ENCODE data around the gene NUDT5. TPM values are rescaled to one million over a fixed set of nuclear protein-coding genes. Genes with fewer than 3 reads are reported as not detected.

NUDT5 gene
- total RNA-seq, 1 experiment from 2014 or later: 54.0 TPM

DNA sequence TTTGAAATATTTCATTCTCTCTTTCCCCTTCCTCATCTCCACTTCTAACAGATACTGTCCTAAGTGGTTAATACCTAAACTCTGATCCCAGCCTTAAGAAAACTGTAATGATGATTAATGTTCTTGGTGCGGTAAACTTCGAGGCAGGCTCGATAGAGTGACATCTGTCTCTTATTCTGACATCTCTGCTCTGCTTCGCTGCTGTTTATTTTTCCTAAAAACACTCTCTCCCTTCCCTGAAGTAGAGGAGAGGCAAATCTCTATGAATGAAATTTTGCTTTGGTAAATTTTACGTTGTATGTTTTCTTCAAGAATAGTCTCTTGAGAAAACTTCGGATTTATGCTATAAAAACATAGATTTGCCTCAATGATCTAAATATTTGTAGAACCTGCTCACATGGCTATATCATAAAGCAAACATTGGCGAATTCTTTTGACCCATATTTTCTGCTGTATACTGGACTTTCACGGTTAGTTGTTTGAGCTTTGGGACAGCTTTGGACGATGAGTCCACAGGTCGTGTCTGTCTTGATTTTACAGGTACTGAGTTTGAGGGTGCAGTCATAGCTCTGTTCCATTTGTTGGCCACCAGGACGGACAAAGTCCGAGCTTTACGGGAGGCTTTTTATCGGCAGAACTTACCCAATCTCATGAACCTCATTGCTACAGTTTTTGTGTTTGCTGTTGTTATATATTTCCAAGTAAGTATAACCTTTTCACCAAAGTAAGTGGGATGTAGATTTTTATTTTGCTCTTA lies 39.1 kb downstream of the NUDT5 start:
- Histone ChIP-seq H3K4me3 (ENCODE audit: low read depth in 2 of 2, low read length in 2 of 2) (no peak overlapping the region), H3K27ac (ENCODE audit: low read length) (no peak overlapping the region), H3K36me3 (ENCODE audit: control insufficient read depth, insufficient read depth, low read length) (peaks cover 5% of the 10 kb centered on the region; the same call in 1 of the 2 replicates), H3K27me3 (ENCODE audit: control insufficient read depth, insufficient read depth, low read length) (no peaks in the 10 kb centered on the region), H3K9me3 (ENCODE audit: control insufficient read depth, insufficient read depth, low read depth, low read length) (no peaks in the 10 kb centered on the region), H3K4me1 (ENCODE audit: control insufficient read depth, insufficient read depth, low read length) (no peaks in the 10 kb centered on the region)
- BruUV-seq (replicated peaks): no TSS peak
- in situ Hi-C loops (cut with HindIII; ENCODE audit: low pct_unique_long_range_greater_than_20kb, low sequenced_read_pairs): no loop called here
- TF ChIP-seq SIN3A (IDR thresholded peaks at IDR 0.05; ENCODE audit: borderline replicate concordance, insufficient read depth, low read depth, low read length) (no peak), TCF7L2 (IDR thresholded peaks at IDR 0.05; ENCODE audit: low read depth, low read length) (no peak), REST (IDR thresholded peaks at IDR 0.05; ENCODE audit: insufficient read depth in 1 of 2, low read depth in 2 of 2, low read length in 1 of 2) (no peak), POLR2AphosphoS5 (IDR thresholded peaks at IDR 0.05; ENCODE audit: low read depth, low read length) (no peak), CTCF (IDR thresholded peaks at IDR 0.05) (no peak)
- ChIA-PET POLR2A (no interaction called here), CTCF (no interaction called here)
- intact Hi-C loops (cut with micrococcal nuclease; ENCODE audit: unreplicated experiment): no loop called here
- DNase-seq (ENCODE audit: low read depth, low spot score) (no peak), ATAC-seq (no peak)

GRCh38 chr10:12154516-12154915 lies 41.2 kb downstream of the NUDT5 start:
- no peaks in the 10 kb centered on the region for H3K4me1 ChIP-seq (ENCODE audit: control insufficient read depth, insufficient read depth, low read length)
- in situ Hi-C loops (cut with HindIII; ENCODE audit: low pct_unique_long_range_greater_than_20kb, low sequenced_read_pairs): no loop called here
- ATAC-seq (no peak), DNase-seq (ENCODE audit: low read depth, low spot score) (no peak)
- ChIA-PET CTCF (no interaction called here), POLR2A (no interaction called here)
- TF ChIP-seq SIN3A (IDR thresholded peaks at IDR 0.05; ENCODE audit: borderline replicate concordance, insufficient read depth, low read depth, low read length) (no peak), POLR2AphosphoS5 (IDR thresholded peaks at IDR 0.05; ENCODE audit: low read depth, low read length) (no peak), TCF7L2 (IDR thresholded peaks at IDR 0.05; ENCODE audit: low read depth, low read length) (no peak), CTCF (IDR thresholded peaks at IDR 0.05) (no peak), REST (IDR thresholded peaks at IDR 0.05; ENCODE audit: insufficient read depth in 1 of 2, low read depth in 2 of 2, low read length in 1 of 2) (no peak)
- no peak overlapping the region for H3K4me3 ChIP-seq (ENCODE audit: low read depth in 2 of 2, low read length in 2 of 2)
- no peak overlapping the region for H3K27ac ChIP-seq (ENCODE audit: low read length)
- H3K27me3 ChIP-seq (ENCODE audit: control insufficient read depth, insufficient read depth, low read length): no peaks in the 10 kb centered on the region
- BruUV-seq (replicated peaks): no TSS peak
- peaks cover 3% of the 10 kb centered on the region; the same call in 1 of the 2 replicates for H3K36me3 ChIP-seq (ENCODE audit: control insufficient read depth, insufficient read depth, low read length)
- intact Hi-C loops (cut with micrococcal nuclease; ENCODE audit: unreplicated experiment): no loop called here
- no peaks in the 10 kb centered on the region for H3K9me3 ChIP-seq (ENCODE audit: control insufficient read depth, insufficient read depth, low read depth, low read length)
